HG03060 (cell line): ENCODE data around the gene GUCD1.
"Not testable (repeated sequence)": the region's sequence is repeated elsewhere in the genome, so short reads cannot be mapped to it uniquely, and the experiment has no call there.

ENCODE experiments used
- ATAC-seq: cut with Tn5 transposase; IDR thresholded peaks from one replicate; pipeline ENCODE4 v1.9.1; 2021; ENCODE audit warnings: low read depth, moderate number of reproducible peaks; ENCODE audit not compliant: unreplicated experiment

Gene GUCD1

GRCh38 chr22:24554313-24555164 is at the start of gene GUCD1:
TSS of gene GUCD1 (minus strand) at chr22:24555138. CDS start at chr22:24554991, 147 bp downstream.
- no peak for ATAC-seq

- not testable (repeated sequence) for ATAC-seq
These were observed 49.1 kb upstream of the GUCD1 start for GRCh38 chr22:24603770-24604629.

DNA sequence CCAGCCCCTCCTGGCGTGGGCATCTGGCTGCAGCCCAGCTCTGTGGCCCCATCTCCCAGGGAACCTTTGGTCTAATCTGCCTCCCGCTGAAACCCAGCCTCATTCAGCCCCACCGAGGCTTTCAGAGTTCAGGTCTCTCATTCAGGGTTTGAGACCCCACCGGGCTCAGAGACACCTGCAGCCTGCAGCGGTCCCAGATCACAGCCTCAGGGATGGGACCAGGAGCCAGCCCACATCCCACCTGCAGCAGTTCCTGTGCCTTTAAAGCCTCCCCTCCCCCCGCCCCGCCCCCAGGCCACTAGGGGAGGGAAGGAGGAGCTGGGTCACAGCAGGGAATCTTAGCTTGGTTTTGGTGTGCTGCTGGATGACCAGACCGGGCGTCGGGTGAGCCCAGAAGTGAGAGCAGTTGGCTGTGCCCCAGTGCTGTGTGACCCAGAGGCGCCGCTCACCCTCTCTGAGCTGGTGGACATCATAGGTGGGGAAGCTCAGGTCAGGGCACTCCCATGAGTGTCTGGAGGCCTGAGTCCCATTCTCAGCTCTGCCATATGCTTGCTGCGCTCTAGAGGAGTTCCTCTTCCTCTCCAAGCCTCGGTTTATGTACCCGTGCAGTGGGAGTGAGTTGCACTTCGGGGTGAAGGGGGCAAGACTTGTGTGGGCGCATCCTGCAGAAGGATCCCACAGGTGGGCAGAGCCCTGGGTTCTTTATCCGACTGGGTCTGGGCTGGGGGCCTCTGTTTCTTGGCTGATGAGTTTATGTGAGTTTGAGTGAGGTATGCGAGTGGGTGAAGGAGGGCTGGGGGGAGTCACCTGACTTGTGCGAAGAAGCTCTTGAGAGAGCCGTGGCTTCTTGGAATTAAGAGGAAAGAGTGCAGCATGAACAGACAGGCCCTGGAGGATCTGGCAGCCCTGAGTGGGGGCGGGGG is 48.2 kb upstream of the GUCD1 start, which contains the start of gene GGT1:
GGT1 (plus strand) TSS at position 347 of the 923 bp plus-strand sequence. CDS start 7,889 bp downstream, outside the sequence.
- not testable (repeated sequence) for ATAC-seq

GRCh38 chr22:24602105-24602749 is 47.3 kb upstream of the GUCD1 start:
- not testable (repeated sequence) for ATAC-seq

- no peak for ATAC-seq
These were observed 46.5 kb upstream of the GUCD1 start for GRCh38 chr22:24601217-24602104.

GRCh38 chr22:24599958-24600715 is 45.2 kb upstream of the GUCD1 start:
- ATAC-seq: not testable (repeated sequence)

DNA sequence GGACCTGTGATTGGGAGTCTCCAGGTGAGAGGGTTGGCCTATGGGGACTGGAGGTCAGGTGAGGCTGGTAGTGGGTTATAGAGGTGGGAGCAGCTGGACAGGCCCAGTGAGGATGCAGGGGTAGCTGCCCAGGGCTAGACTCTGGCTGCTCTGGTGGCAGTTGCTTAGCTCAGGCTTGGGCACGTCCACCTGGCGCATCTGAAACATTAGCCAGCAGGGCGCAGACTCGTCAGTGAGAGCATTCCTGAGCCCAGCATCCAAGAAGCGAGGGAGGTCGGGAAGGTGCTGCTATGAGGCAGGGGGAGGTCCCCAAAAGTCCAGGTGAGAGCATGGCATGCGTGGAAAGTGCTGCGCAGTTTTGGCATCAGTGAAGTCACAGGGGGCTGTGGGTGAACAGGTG is 44.6 kb upstream of the GUCD1 start:
- ATAC-seq: no peak

DNA sequence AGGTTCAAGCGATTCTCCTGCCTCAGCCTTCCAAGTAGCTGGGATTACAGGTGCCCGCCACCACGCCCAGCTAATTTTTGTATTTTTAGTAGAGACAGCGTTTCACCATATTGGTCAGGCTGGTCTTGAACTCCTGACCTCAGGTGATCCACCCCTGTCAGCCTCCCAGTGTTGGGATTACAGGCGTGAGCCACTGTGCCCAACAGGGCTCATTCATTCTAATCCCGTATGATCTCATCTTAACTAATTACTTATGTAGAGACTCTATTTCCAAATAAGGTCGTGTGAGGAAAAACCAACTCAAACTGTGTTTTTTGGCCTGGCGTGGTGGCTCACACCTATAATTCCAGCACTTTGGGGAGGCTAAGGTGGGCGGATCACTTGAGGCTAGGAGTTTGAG is 42.1 kb upstream of the GUCD1 start:
- not testable (repeated sequence) for ATAC-seq

GRCh38 chr22:24595863-24596262 is 40.9 kb upstream of the GUCD1 start:
- ATAC-seq: no peak

DNA sequence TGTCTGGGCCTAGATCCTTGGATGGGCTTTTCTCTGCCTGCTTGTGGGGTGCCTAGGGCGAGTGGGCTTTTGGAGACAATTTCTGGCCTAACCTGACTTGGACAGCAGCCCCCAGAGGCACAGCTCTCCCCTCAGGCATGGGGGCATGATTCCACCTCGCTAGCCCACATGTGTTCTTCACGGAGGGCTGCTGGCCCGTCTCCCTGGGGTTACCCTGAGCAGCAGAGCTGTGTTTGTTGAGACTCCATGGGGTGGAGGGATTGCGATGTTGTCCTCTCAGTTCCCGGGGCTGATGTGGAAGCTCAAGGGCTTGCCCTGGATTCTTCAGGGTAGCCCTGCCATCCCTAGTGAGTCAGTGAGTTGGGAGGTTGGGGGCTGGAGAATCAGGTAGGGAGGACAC is 40.3 kb upstream of the GUCD1 start:
- ATAC-seq: no peak

- no peak for ATAC-seq
These were observed 39.7 kb upstream of the GUCD1 start for GRCh38 chr22:24594569-24595120.

DNA sequence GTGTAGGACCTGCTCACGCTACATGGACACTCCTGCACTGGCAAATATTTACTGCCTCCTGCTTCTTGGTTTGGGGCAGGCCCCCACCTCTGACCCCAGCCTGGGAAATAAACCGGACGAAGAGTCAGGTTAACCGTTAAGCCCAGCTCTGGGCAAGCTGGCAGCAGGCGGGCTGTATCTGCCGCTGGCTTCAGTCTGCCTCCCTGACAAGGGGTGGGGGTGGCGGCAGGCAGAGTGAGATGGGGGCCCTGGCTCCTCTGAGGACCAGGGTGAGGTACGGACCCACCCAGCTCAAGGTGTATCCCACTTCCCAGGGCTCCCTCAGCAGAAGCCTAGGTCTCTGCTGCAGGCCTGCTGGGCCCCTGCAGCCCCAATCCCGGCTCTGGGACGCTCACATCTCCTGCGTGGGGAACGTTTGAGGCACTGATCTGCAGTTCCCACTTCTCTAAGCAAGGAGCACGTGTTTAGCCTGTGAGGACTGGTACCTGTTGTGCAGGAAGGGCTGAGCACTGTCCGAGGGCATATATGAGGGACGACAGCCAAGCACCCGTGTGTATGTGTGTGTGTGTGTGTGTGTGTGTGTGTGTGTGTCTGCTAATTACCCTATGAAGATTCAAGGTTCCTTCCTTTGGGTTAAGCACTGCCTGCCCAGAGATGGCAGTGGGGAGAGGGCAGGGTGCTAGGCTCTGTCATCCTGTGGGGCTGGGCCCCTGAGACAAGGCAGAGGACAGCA is 39.1 kb upstream of the GUCD1 start:
- ATAC-seq: no peak

- ATAC-seq: not testable (repeated sequence)
These were observed 38.6 kb upstream of the GUCD1 start for GRCh38 chr22:24593559-24593835.

DNA sequence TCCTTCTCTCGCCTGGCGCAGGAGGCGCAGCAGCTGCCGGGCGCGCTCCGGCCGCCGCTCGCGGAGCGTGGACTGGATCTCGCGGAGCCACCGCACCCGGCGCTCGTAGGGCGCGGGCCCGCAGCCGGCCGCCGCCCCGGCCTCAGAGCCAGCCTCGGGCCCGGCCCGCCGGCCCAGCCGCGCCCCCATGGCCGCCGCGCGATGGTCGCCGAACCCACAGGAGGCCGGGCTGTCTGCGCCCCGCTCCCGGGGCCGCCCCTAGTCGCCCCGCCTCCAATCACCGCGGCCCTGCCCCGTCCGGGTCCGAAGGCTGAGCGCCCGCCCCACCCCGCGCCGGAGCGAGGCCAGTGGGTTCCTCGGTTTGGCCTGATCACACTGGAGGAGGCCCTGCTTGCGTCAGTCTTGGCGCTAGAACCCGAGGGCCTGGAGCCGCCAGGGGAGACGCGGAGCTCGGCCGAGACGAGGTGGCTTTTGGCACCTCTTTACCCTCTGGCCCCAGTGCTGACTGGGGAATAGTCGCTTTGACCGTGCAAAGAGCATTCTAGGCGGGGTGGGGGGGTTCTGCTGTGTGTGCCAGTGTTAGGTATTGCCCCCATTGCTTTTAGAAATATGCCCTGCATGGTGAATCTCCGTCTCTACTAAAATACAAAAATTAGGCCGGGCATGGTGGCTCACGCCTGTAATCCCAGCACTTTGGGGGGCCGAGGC is 38.1 kb upstream of the GUCD1 start, which contains the start of gene LRRC75B:
LRRC75B (minus strand) TSS at position 223 of the 708 bp plus-strand sequence; CDS start at position 189, 34 bp downstream.
- no peak for ATAC-seq

DNA sequence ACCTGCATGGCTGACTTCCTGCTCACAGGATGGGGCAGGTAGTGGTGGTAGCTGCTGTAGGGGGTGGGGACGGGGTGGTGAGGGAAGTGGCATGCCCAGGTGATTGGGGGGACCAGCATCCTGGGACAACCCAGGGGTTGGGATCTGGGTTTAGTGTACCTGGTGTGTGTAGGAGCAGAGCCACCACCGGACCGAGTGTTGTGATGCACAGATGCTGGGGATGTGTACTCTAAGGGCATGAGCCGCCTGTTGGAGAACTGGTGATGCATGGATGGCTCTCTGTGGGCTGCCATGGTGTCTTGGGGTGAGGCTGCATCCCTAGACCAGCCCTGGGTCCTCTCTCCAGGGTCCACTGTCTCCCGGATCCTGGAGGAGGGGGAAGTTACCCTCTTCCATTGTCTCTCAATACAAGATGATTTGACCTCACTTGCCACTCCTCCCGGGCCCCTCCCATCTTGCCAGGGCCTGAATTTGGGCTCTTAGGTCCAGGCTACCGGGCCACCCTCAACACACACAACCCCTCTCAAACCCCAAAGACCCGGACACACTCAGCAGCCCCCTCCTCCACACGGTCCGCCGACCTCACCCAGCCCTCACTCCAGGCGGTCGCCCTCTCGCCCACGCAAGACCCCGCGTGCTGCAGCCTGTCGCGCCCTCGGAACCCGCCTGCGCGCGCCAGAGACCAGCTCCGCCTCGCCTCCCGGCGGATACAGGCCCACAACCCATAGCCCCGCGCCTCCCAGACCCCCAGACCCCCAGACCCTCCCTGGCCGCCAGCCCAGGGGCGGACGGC is 37.3 kb upstream of the GUCD1 start:
- ATAC-seq: no peak
